Esophagus (tissue), 2 donors: ENCODE data around the gene ZBTB34. TPM values are rescaled to one million over a fixed set of nuclear protein-coding genes. Genes with fewer than 3 reads are reported as not detected.
A peak's percentile ranks its signal among the peaks of the same experiment; 100 is the strongest.

ENCODE experiments used
- H3K27ac ChIP-seq, 2 donors: one replicate each; pipeline ENCODE4 v1.5.1; 2013; ENCODE audit warnings: low read depth in 2 of 2, mild to moderate bottlenecking in 2 of 2, inconsistent platforms in 1 of 2, low read length in 1 of 2, moderate library complexity in 1 of 2
- H3K27me3 ChIP-seq, 2 donors: one replicate each; pipeline ENCODE4 v1.6.1; 2013; ENCODE audit warnings: low read length in 2 of 2, control low read depth in 1 of 2, mild to moderate bottlenecking in 1 of 2; ENCODE audit not compliant: insufficient read depth in 2 of 2, control insufficient read depth in 1 of 2
- H3K36me3 ChIP-seq, 2 donors: one replicate each; pipeline ENCODE4 v1.6.1; 2013; ENCODE audit warnings: low read length in 1 of 2; ENCODE audit not compliant: control insufficient read depth in 2 of 2, insufficient read depth in 2 of 2
- H3K4me1 ChIP-seq, 2 donors: one replicate each; pipeline ENCODE4 v1.6.1; 2013; ENCODE audit warnings: low read length in 1 of 2; ENCODE audit not compliant: control insufficient read depth in 2 of 2, insufficient read depth in 2 of 2
- H3K4me3 ChIP-seq, 2 donors: one replicate each; pipeline ENCODE4 v1.5.1; 2013; ENCODE audit warnings: low read length in 2 of 2, mild to moderate bottlenecking in 2 of 2, low read depth in 1 of 2, moderate library complexity in 1 of 2
- H3K9me3 ChIP-seq, 2 donors: one replicate each; pipeline ENCODE4 v1.6.1; 2013; ENCODE audit warnings: mild to moderate bottlenecking in 2 of 2, low read depth in 1 of 2, low read length in 1 of 2, moderate library complexity in 1 of 2; ENCODE audit not compliant: control insufficient read depth in 2 of 2, insufficient read depth in 1 of 2
- WGBS, 2 donors: extraction: QIAGEN DNeasy Blood & Tissue Kit; methylation state at CpG; one replicate each; pipeline ENCODE4 v1.1.7; 2013; 5-methylcytosine and 5-hydroxymethylcytosine counted together
- polyA plus RNA-seq, 2 donors: library from polyadenylated mRNA; stranded (reverse); fragments of 200-250 nt; gene quantifications; one replicate each; pipeline ENCODE4 v1.2.3, GENCODE V29; 2013
- donor health status: healthy with polysubstance abuse.
- donor health status: Bipolar disorder and iron deficiency.

ZBTB34 gene
- polyA plus RNA-seq, 2 donors: 1.4 to 1.5 TPM

DNA sequence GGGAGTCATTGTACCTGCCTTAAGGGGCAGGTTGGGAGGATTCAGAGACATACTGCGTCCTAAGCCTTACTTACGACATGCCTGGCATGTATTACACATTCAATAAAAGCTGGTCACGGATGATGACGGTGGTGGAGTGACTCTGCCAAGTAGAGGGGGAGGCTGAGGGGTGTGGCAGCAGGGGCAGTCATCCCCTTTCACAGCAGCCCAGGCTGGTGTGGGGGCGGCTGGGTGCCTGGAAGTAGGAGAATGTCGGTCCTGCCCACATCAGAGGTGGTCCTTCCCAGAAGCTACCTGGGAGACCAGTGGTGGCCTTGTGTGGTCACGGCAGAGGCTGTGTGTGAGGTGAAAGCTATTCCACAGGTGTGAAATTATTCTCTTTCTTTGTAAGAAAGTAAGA lies 8.9 kb downstream of the ZBTB34 start:
- H3K36me3 ChIP-seq: peaks cover 0 to 4% of the 10 kb centered on the region in 2 donors
- no peak overlapping the region for H3K4me3 ChIP-seq
- H3K27ac ChIP-seq: no peak overlapping the region
- no peaks in the 10 kb centered on the region for H3K27me3 ChIP-seq
- H3K9me3 ChIP-seq: no peaks in the 10 kb centered on the region
- 67 to 79% methylated on average over 7 of the region's 7 CpGs for WGBS, 2 donors
- no peaks in the 10 kb centered on the region for H3K4me1 ChIP-seq

DNA sequence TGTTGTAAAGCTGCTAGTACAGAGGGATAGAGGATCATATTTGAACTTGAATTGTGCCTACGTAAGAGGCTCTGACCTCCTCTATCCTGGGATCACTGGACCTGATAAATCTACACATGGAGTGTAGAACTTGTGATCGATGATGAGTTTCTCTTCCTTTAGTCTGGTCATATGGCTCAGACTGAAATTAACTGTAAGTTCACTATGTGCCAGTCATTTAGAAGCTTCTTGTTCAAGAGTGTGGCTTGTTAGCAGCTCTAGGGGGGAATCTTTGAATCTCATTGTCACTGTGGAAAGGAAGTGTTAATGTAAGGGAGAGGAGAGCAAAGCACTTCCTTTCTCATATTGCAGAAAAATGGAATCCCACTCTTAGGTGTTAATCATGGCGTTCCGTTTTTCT lies 12.1 kb downstream of the ZBTB34 start:
- no peak overlapping the region for H3K27ac ChIP-seq
- H3K4me3 ChIP-seq: no peak overlapping the region
- WGBS, 2 donors: 82 to 87% methylated on average over 4 of the region's 4 CpGs
- no peaks in the 10 kb centered on the region for H3K36me3 ChIP-seq
- no peaks in the 10 kb centered on the region for H3K4me1 ChIP-seq
- no peaks in the 10 kb centered on the region for H3K27me3 ChIP-seq
- H3K9me3 ChIP-seq: no peaks in the 10 kb centered on the region

DNA sequence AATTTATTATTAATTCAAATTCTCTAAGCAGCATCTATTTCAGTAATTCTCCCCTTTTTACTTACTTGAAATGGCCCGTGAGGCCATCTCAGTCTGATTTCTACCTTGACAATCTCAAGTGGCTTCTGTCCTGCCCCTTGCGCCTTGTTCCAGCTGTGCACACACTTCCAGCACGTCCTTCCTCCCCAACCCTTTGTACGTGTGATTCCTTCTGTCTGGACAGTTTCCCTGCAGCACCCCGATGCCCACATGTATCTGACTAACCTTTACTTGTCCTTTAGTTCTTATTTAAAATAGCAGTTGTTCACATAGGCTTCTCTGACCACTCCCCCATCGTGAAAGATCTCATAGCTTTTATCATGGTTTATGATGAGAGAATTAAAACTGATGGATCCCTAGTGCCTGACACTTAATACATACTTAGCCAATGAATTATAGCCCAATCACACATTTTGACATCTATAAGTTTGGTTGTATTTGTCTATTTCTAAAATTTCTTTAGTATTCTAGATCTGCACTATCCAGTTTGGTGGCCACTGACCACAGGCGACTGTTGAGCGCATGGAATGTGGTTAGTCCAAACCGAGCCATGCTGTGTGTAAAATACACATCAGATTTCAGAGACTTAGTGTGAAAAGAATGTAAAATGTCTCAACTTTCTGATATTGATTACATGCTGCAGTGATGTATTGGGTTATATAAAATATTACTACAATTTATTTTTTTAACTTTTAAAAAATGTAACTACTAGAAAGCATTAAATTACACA lies 14.3 kb downstream of the ZBTB34 start:
- no peaks in the 10 kb centered on the region for H3K4me1 ChIP-seq
- 76 to 77% methylated on average over 9 of the region's 9 CpGs for WGBS, 2 donors
- H3K9me3 ChIP-seq: no peaks in the 10 kb centered on the region
- H3K27me3 ChIP-seq: no peaks in the 10 kb centered on the region
- no peak overlapping the region for H3K27ac ChIP-seq
- H3K4me3 ChIP-seq: no peak overlapping the region
- H3K36me3 ChIP-seq: peaks cover 0 to 6% of the 10 kb centered on the region in 2 donors

DNA sequence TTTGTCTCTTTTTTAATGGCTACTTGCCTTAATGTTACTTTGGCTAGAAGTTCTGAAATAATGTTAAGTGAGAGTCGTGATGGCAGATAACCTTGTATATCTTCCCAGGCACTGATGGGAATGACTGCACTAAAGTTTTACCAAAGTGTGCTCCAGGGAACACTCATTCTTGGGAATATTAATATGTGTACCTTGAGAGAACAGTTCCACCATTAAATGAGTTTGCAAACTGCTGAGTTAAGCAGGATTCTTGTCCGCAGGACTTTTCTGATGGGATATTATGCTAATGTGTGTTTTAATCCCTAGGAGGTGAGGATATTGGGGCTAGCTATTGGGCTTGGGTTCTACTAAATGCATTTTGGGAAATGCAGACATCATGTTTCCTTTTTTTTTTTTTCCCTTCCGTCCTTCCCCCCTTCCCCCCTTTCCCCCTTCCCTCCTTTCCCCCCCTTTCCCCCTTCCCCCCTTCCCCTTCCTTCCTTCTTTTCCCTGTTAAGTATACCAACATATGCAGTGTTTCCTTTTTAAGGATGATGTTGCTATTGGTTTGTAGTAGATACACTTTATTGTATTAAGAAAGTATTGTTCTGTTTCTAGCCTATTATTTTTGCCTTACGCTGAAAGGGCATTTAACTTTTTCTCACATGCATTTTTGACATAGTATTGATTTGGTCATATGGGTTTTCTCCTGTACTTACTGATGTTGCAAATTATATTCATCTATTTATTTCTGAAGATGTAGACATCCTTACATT lies 15.5 kb downstream of the ZBTB34 start:
- 73 to 79% methylated on average over 3 to 4 of the region's 4 CpGs for WGBS, 2 donors
- H3K27ac ChIP-seq: no peak overlapping the region
- H3K4me1 ChIP-seq: no peaks in the 10 kb centered on the region
- H3K4me3 ChIP-seq: no peak overlapping the region
- no peaks in the 10 kb centered on the region for H3K27me3 ChIP-seq
- no peaks in the 10 kb centered on the region for H3K9me3 ChIP-seq
- peaks cover 3 to 14% of the 10 kb centered on the region in 2 donors for H3K36me3 ChIP-seq

GRCh38 chr9:126876531-126876930 lies 16.1 kb downstream of the ZBTB34 start:
- Histone ChIP-seq H3K9me3 (no peaks in the 10 kb centered on the region), H3K4me3 (no peak overlapping the region), H3K27ac (no peak overlapping the region), H3K4me1 (no peaks in the 10 kb centered on the region), H3K27me3 (no peaks in the 10 kb centered on the region), H3K36me3 (peaks cover 4 to 15% of the 10 kb centered on the region in 2 donors)
- 81 to 83% methylated on average over 4 of the region's 4 CpGs for WGBS, 2 donors

DNA sequence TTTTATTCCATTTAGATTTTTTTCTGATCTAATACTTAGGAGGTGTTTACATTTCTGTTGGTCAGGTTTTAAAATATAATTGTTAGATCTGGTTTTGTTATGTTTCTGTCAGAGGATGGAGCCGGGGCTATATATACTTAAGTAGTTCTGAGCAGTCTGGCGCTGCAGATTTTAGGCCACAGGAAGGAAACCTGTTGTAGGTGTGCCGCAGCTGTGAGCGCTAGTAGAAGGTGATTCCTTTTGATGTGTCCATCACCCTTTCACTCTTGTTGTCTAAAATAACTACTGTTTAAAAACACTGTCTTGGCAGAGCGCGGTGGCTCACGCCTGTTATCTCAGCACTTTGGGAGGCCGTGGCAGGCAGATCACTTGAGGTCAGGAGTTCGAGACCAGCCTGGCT lies 17.0 kb downstream of the ZBTB34 start:
- no peak overlapping the region for H3K27ac ChIP-seq
- 90% methylated on average over 9 of the region's 9 CpGs for WGBS, 2 donors
- no peak overlapping the region for H3K4me3 ChIP-seq
- H3K36me3 ChIP-seq: peaks cover 4 to 15% of the 10 kb centered on the region in 2 donors
- H3K27me3 ChIP-seq: no peaks in the 10 kb centered on the region
- no peaks in the 10 kb centered on the region for H3K9me3 ChIP-seq
- H3K4me1 ChIP-seq: no peaks in the 10 kb centered on the region

DNA sequence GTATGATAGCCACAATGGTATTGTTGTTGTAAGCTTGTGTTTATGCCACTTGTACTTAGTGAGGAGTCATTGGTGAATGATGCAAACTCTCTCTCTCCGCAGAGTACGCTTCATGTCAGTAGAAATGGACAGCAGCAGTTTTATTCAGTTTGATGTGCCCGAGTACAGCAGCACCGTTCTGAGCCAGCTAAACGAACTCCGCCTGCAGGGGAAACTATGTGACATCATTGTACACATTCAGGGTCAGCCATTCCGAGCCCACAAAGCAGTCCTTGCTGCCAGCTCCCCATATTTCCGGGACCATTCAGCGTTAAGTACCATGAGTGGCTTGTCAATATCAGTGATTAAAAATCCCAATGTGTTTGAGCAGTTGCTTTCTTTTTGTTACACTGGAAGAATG lies 18.8 kb downstream of the ZBTB34 start:
- Histone ChIP-seq H3K9me3 (no peaks in the 10 kb centered on the region), H3K4me3 (no peak overlapping the region), H3K27ac (no peak overlapping the region), H3K4me1 (no peaks in the 10 kb centered on the region), H3K27me3 (no peaks in the 10 kb centered on the region), H3K36me3 (peaks cover 4 to 15% of the 10 kb centered on the region in 2 donors)
- 80 to 82% methylated on average over 9 of the region's 9 CpGs for WGBS, 2 donors

DNA sequence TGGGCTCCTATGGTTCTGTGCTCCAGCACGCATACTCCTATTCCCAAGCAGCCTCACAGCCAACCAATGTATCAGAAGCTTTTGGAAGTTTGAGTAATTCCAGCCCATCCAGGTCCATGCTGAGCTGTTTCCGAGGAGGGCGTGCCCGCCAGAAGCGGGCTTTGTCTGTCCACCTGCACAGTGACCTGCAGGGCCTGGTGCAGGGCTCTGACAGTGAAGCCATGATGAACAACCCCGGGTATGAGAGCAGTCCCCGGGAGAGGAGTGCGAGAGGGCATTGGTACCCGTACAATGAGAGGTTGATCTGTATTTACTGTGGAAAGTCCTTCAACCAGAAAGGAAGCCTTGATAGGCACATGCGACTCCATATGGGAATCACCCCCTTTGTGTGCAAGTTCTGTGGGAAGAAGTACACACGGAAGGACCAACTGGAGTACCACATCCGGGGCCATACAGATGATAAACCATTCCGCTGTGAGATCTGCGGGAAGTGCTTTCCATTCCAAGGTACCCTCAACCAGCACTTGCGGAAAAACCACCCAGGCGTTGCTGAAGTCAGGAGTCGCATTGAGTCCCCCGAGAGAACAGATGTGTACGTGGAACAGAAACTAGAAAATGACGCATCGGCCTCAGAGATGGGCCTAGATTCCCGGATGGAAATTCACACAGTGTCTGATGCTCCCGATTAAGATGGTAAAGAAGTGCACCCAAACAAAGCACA lies 19.9 kb downstream of the ZBTB34 start:
- no peaks in the 10 kb centered on the region for H3K27me3 ChIP-seq
- H3K27ac ChIP-seq: peak overlapping the region in 1 of 2 donors; percentile 24
- 92 to 93% methylated on average over 23 of the region's 23 CpGs for WGBS, 2 donors
- H3K4me1 ChIP-seq: no peaks in the 10 kb centered on the region
- no peaks in the 10 kb centered on the region for H3K9me3 ChIP-seq
- H3K36me3 ChIP-seq: peaks cover 4 to 15% of the 10 kb centered on the region in 2 donors
- no peak overlapping the region for H3K4me3 ChIP-seq

- H3K27me3 ChIP-seq: no peaks in the 10 kb centered on the region
- no peak overlapping the region for H3K27ac ChIP-seq
- H3K9me3 ChIP-seq: no peaks in the 10 kb centered on the region
- no peaks in the 10 kb centered on the region for H3K4me1 ChIP-seq
- no peak overlapping the region for H3K4me3 ChIP-seq
- 77 to 86% methylated on average over 6 of the region's 6 CpGs for WGBS, 2 donors
- peaks cover 4 to 15% of the 10 kb centered on the region in 2 donors for H3K36me3 ChIP-seq
Measured at GRCh38 chr9:126880947-126881332, 20.5 kb downstream of the ZBTB34 start.
